TTC549 (cell line): ENCODE data around the gene AASS.

Experiments used
- FAIRE-seq: peaks from 2 replicates; lab custom pipeline; 2012; peaks lifted over from hg19 to GRCh38; lab: Jason Lieb, UNC

The AASS gene

DNA sequence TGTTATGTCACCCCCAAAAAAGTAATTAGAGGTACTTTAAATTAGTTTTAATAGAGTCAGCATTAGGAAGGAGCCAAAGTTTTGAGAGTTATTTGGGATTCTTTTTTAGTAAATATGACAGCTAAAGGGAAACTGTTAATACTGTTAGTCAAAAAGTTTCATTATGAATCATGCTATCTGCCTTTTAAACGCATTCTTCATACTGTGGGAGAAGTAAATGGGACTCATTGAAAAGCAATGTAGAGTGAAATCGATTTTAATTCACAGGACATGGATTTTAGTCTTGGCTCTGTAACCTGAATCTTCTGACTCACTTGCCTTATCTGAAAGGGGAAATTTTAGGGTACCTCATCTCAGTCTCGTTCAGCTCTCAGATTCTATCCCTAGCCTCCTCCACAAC lies 105.1 kb downstream of the AASS start:
- no peak for FAIRE-seq

DNA sequence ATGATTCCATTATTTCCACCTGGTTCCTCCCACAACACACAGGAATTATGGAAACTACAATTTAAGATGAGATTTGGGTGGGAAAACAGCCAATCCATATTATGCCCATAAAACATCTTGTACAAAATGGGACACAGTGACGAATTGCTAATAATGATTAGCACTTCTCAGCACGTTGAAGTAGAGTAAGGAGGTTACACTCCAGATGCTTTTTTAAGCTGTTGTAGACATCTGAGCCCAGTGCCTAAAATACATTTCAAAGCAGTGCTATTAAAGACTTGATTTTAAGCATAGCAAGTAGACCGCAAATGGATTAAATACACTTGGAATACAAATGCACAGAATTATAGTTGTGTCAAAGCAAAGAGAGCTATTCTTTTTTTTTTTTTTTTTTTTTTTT lies 105.9 kb downstream of the AASS start:
- FAIRE-seq: no peak

- no peak for FAIRE-seq
These were observed 108.2 kb downstream of the AASS start for GRCh38 chr7:122035876-122036275.

DNA sequence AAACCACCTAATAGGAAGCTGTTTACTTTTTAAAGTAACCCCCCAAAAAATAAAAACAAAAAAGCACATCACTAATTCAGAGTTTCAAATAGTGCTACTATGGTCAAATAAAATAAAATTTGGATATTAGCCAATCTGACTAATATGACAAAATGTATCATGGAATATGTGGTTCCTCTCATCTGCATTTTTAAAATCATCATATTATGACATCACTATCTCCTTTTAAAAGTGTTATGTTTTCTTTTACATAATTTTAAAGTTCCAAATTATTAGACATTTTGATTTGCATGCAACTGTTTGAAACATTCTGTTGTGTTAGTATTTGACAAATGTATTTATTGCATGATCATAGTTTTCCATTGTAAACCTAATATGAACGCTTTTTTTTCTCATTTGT lies 110.4 kb downstream of the AASS start:
- no peak for FAIRE-seq

DNA sequence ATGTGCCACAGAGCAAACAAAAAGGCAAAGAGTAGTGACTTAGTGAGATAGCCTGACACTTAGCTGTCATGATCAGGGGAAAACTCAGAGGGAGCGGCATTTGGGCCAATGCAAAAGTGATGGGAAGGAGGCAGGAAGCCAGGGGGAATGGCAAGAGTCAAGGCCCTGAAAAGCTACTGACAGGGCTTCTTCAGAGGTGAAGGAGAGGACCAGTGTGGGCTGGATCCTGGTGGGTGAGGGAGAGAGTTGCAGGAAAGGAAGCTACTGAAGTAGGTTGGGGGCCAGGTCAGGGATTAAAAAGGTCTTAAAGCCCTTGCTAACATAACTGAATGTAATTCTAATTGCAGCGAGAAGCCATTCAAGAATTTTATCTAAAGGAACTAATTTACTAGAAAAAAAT lies 117.0 kb downstream of the AASS start:
- FAIRE-seq: no peak
